GM18520 (cell line): Measurements from ENCODE around the gene DOK7.

ENCODE experiments used
- ATAC-seq: cut with Tn5 transposase; IDR thresholded peaks from one replicate; pipeline ENCODE4 v1.9.1; 2021; ENCODE audit not compliant: unreplicated experiment

The DOK7 gene

GRCh38 chr4:3427706-3428446 is 35.2 kb upstream of the DOK7 start:
- no peak for ATAC-seq

- ATAC-seq, result no peak
Observed at GRCh38 chr4:3429651-3430050, 33.5 kb upstream of the DOK7 start.

GRCh38 chr4:3430524-3430923 is 32.6 kb upstream of the DOK7 start:
- ATAC-seq, result no peak

GRCh38 chr4:3431446-3431993 is 31.6 kb upstream of the DOK7 start:
- ATAC-seq, result no peak

- ATAC-seq, result no peak
Observed at GRCh38 chr4:3432381-3432790, 30.7 kb upstream of the DOK7 start.

GRCh38 chr4:3433138-3433869 is 29.8 kb upstream of the DOK7 start:
- ATAC-seq, result no peak

- no peak for ATAC-seq
Observed at GRCh38 chr4:3434881-3435685, 28.0 kb upstream of the DOK7 start.

- no peak for ATAC-seq
Observed at GRCh38 chr4:3435686-3435956, 27.5 kb upstream of the DOK7 start.

- ATAC-seq, result no peak
Observed at GRCh38 chr4:3436048-3436797, 26.9 kb upstream of the DOK7 start.

- ATAC-seq, result no peak
Observed at GRCh38 chr4:3436798-3437581, 26.1 kb upstream of the DOK7 start.

GRCh38 chr4:3437582-3437936 is 25.5 kb upstream of the DOK7 start:
- ATAC-seq, result no peak

- no peak for ATAC-seq
Observed at GRCh38 chr4:3437998-3438846, 24.9 kb upstream of the DOK7 start.

- ATAC-seq, result no peak
Observed at GRCh38 chr4:3438847-3439180, 24.3 kb upstream of the DOK7 start.

GRCh38 chr4:3439391-3439790 is 23.7 kb upstream of the DOK7 start:
- no peak for ATAC-seq

GRCh38 chr4:3440011-3440410 is 23.1 kb upstream of the DOK7 start:
- no peak for ATAC-seq

- no peak for ATAC-seq
Observed at GRCh38 chr4:3440979-3441500, 22.1 kb upstream of the DOK7 start.

GRCh38 chr4:3441501-3442459 is 21.3 kb upstream of the DOK7 start, which contains the start of gene HGFAC:
HGFAC (plus strand) TSS chr4:3441968; CDS start chr4:3442002, 34 bp downstream.
- ATAC-seq, result no peak

- no peak for ATAC-seq
Observed at GRCh38 chr4:3442460-3442958, 20.6 kb upstream of the DOK7 start.
